Stomach (tissue), 4 donors: ENCODE measurements around the gene DGCR2.

ENCODE experiments used
- CTCF ChIP-seq, 7 experiments: fragments of 450-650 bp in 4 of 7; fragments of 200-600 bp in 3 of 7; sonication (generic) in 3 of 7; IDR thresholded peaks; one replicate each; pipeline ENCODE4 v1.5.1; 2016 to 2019; ENCODE audit warnings: antibody characterized with exemption in 7 of 7, control low read depth in 2 of 7, mild to moderate bottlenecking in 1 of 7
- EP300 ChIP-seq: sonication (generic); formaldehyde crosslinking; IDR thresholded peaks from one replicate; pipeline ENCODE4 v1.6.1; 2017; ENCODE audit warnings: antibody characterized with exemption

DNA sequence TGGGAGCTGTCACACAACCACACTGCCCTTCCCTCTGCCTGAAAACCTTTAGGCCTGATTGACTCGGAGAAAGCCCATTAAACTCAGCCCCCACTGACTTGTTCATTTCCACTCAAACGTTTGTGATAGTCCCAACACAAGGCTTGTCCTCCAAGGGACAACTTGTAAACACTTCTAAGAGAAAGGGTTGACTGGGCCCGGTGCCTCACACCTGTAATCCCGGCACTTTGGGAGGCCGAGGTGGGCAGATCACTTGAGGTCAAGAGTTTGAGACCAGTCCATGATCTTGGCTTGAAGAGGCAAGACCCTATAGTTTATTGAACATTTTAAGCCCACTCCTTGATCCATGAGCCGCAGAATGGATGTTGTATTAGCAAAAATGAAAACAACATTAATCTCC lies 122.8 kb downstream of the DGCR2 start:
- TF ChIP-seq CTCF (IDR thresholded peaks at IDR 0.05) (no peak), EP300 (no peak)
